Renal cortex interstitium (tissue), 11 donors: Measurements from ENCODE around the gene TSHZ1. TPM values are rescaled to one million over a fixed set of nuclear protein-coding genes. Genes with fewer than 3 reads are reported as not detected.
A peak's percentile ranks its signal among the peaks of the same experiment; 100 is the strongest.

ENCODE experiments used
- DNase-seq, 11 donors: peaks; one replicate each; pipeline ENCODE4 v3.0.0-alpha.2; 2013; ENCODE audit warnings: low read depth in 9 of 11, low spot score in 4 of 11; ENCODE audit errors: extremely low read depth in 1 of 11
- polyA plus RNA-seq, 3 donors: library from polyadenylated mRNA; unstranded; fragments of 120-200 nt; gene quantifications; one replicate each; pipeline ENCODE4 v1.2.1, GENCODE V29; 2013; ENCODE audit not compliant: insufficient read length in 3 of 3

The TSHZ1 gene
- polyA plus RNA-seq, 3 donors: 32.7 to 37.2 (median 36.5) TPM

DNA sequence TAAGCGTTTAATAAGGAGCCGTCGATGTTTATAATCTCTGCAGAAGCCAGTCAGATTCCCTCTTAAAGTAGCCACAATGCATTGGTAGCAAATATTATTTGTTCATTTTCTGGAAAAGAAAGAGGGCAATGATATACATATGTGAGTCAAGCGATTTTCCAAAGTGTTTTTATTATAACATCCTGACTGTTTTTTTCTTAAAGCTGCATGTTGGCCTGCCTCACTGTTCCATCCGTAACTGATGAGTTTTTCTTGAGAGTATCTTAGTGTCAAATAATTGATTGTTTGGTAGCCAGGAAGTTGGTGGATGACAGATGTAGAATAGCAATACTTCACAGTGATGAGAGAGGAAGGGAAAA is 3.7 kb downstream of the TSHZ1 start:
- DNase-seq: no peak

- no peak for DNase-seq
Measured at GRCh38 chr18:75214766-75215510, 4.3 kb downstream of the TSHZ1 start.

GRCh38 chr18:75215663-75216062 is 5.1 kb downstream of the TSHZ1 start:
- no peak for DNase-seq

- DNase-seq: no peak
Measured at GRCh38 chr18:75216212-75216910, 5.8 kb downstream of the TSHZ1 start.

GRCh38 chr18:75216911-75217689 is 6.5 kb downstream of the TSHZ1 start:
- no peak for DNase-seq

- no peak for DNase-seq
Measured at GRCh38 chr18:75218065-75218923, 7.7 kb downstream of the TSHZ1 start.

DNA sequence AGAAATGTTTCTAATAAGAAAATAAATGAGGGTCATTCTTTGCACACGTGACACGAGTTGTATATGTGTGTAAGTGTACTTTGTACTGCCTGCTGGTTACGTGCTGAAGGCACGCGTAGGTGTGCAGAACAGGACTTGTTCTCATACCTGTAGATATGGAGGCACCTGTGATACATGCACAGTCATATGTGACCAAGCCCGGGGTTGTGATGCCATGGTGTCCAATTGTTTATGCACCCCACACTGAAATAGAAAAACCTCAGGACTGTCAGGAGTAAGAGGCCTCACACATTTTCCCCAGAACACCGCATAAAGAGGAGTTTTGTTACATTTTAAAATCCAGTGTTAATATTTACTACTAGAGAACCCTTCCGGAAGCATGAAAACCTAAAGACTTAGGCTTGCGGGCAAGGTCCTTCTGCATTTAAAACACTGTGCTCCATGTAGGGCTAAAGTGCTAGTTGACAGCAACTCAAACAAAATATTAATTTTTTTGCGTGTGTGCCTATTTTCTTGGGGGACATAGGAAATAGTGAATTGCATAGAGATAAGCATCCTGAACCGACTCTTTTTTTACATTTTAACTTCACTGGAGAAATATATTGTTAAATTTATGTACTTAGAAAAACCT is 9.3 kb downstream of the TSHZ1 start:
- DNase-seq: no peak

GRCh38 chr18:75220551-75221355 is 10.2 kb downstream of the TSHZ1 start:
- DNase-seq: no peak

DNA sequence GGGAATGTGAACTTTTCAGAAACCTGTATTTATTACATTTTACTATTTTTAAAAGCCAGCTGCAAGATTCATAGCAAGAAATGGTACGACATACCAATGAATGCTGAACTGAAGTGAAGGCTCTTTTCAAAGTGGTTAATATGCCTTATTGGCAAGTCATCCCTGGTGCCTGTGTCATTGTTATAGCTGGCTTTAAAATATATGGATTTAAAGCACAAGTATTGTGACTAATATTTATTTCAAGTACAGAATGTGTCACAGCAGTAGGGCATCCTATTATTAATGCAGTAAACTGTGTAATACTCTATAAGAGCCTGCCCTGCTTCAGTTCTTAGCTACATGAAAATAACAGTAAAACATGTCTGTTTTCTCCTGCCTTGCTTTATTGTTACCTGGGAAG is 10.8 kb downstream of the TSHZ1 start:
- DNase-seq: no peak

GRCh38 chr18:75221897-75222296 is 11.3 kb downstream of the TSHZ1 start:
- DNase-seq: no peak

- no peak for DNase-seq
Measured at GRCh38 chr18:75222407-75222806, 11.8 kb downstream of the TSHZ1 start.

DNA sequence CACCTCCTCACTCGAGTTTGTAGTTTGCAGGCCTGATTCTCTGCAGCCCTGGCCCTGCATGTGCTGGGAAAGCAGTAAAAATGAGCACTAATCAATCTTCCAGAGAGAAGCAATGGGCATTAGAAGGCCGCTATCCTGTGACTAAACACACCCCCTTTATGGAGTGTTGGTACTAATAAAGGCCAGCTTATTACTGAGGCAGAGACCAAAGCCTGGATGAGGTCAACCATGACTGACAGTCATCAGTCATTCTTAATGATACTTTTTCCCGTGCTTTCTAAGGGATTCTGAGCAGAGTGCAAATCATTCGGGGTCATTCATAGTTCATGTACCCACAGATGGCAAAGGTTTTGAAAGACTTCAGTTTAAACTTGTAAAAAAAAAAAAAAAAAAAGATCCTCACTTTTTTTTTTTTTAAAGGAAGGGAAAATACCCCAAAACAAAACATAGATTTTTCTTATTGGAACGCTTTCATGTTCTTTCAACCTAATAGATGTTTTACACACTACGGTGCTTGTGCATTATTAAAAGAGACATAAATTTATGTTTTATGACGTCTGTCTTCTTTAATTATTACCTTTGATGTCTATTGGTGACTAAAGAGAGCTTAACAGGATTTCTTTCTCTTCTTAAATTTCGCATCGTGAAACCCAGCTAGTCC is 13.2 kb downstream of the TSHZ1 start:
- peak in 4 of 11 donors; percentile 61 to 79 (median 72) for DNase-seq

- DNase-seq: peak in 1 of 11 donors; percentile 50
Measured at GRCh38 chr18:75226286-75226955, 15.8 kb downstream of the TSHZ1 start.

DNA sequence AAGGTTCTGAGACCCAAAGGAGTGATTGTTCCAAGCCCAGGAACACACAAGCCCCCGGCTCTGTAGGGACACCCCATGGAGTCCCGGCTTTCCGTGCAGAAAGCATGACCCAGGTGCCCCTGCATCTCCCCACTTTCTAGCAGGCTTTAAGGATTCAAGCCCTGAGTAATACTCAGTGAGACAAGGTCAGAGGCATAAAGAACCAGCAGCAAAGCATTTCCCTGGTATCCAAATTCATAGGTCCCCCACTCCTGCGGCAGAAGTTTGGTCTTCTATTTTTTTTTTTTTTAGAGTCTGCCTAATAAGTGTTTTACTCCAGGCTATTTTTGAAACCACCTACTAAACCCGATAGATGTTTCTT is 16.3 kb downstream of the TSHZ1 start:
- DNase-seq: no peak

DNA sequence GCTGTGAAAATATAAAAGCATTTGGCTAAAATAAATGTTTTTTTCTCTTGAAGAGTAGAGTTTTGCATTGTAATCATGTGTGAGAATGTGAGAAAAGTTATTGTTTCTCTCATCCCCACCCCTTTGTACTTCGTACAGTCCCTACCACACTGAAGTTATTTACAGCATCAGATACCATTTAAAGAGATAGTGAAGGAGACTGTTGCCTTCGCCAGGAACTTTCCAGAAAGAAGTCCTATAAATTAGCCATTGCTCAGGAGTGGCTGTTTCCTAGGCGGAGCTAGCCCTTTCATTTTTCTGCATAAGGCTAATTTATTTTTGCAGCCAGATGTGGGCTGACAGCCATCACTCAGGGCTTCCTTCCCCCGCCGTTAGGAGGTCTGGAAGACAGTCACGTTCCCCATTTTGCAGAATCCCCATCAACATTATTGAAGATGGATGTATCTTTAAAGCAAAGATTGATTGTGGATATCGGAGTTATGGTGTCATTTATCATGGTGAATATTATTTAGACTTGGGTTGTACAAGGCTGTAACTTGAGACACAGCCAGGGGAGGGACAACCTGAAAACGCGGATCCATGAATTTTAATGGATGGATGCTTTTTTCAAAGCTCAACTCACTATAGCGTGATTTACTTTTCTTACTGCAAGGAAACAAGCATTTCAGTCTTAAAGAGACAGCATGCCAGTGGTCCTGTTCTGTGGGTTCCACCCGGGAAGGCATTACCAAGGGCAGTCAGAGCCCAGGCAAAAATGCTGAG is 17.1 kb downstream of the TSHZ1 start:
- no peak for DNase-seq

- DNase-seq: no peak
Measured at GRCh38 chr18:75228967-75229366, 18.4 kb downstream of the TSHZ1 start.
